ENCODE data around the gene KRTAP10-5. TPM values are rescaled to one million over a fixed set of nuclear protein-coding genes. Genes with fewer than 3 reads are reported as not detected.

KRTAP10-5 gene
- total and polyA plus RNA-seq, 9 of the 15 experiments (the other 6 are each of a cell fraction or from before 2014, with no cell fraction given): not detected

DNA sequence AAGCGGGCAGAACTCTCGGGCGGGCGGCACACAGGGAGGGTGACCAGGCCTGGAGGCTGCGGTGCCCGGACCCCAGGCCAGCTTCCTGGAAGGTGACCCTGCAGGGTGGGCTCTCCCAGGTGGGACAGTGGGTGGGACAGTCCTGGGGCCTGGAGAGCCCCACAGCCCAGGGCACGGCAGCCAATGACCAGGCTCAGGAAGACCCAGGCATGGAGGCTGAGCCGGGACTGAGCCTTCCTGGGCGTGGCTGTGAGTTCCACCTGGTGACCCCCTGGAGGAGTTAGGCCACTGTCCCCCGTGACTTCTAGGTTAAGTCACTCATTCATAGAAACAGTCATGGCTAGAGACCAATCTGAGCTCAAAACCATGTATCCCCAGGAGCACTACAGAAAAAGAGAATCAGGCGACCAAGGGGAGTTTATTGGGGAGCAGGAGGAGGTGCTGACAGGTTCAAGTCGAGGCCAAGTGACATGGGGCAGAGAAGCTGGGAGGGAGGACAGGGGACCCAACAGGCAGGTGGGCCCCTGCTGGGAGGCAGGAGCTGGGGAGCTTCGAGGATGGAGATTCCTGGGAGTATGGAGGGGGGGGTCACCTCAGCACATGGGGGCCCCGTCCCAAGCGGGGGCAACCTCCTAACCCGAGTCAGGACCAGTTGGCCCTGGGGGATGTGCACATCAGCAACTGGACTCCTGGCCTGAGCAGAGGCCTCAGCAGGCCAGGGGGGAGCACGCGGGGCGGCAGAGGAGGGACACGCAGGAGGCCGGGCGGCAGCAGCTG is 1.2 kb downstream of the KRTAP10-5 start:
- H3K27ac ChIP-seq (ENCODE audit: extremely low read depth, low read depth, low read length): no peak overlapping the region

More for the DNA sequence above, 1.2 kb downstream of the KRTAP10-5 start:
- ATAC-seq (no peak), FAIRE-seq (no peak), DNase-seq (ENCODE audit: extremely low read depth in 1 of 4, low spot score in 3 of 4) (no peak)
- Histone ChIP-seq H3K4me1 (replicated peaks in 1 of 2; ENCODE audit: control insufficient read depth in 2 of 2, insufficient read depth in 2 of 2, low read length in 2 of 2) (peaks cover 0 to 4% of the 10 kb centered on the region in 2 experiments; a peak in 2 of 5 replicates), H3K9ac (ENCODE audit: insufficient read depth in 1 of 2, low read depth in 2 of 2, low read length in 2 of 2) (no peak overlapping the region), H3K4me2 (ENCODE audit: insufficient read depth, low read length) (no peak overlapping the region), H3K79me2 (ENCODE audit: control insufficient read depth, insufficient read depth, low read length) (no peaks in the 10 kb centered on the region), H3K27me3 (ENCODE audit: control insufficient read depth in 2 of 2, insufficient read depth in 2 of 2, low read length in 2 of 2) (peaks cover 0 to 27% of the 10 kb centered on the region in 2 experiments; a peak in 3 of 5 replicates), H3K9me1 (ENCODE audit: control insufficient read depth, insufficient read depth, low read length) (no peaks in the 10 kb centered on the region), H3K36me3 (ENCODE audit: control insufficient read depth, insufficient read depth, low read length) (no peaks in the 10 kb centered on the region), H3K4me3 (no peak overlapping the region), H2AFZ (ENCODE audit: low read depth, low read length) (no peak overlapping the region), H3K9me3 (replicated peaks; ENCODE audit: control insufficient read depth, insufficient read depth, low read depth, low read length) (peaks cover 3% of the 10 kb centered on the region), H4K20me1 (replicated peaks; ENCODE audit: control insufficient read depth, insufficient read depth, low read length) (no peaks in the 10 kb centered on the region)
- intact Hi-C loops (cut with micrococcal nuclease) (no loop called here), in situ Hi-C loops (cut with MboI) (no loop called here)
- no TSS peak for BruUV-seq (replicated peaks)
- TF ChIP-seq SREBF2 (CRISPR knock-in tag; IDR thresholded peaks at IDR 0.05) (no peak), RAD51 (IDR thresholded peaks at IDR 0.05; ENCODE audit: borderline replicate concordance, low read depth) (no peak), CREM (IDR thresholded peaks at IDR 0.05; ENCODE audit: low read depth) (no peak), ZNF785 (CRISPR knock-in tag; IDR thresholded peaks at IDR 0.05) (no peak), ZNF551 (CRISPR knock-in tag; IDR thresholded peaks at IDR 0.05) (no peak), L3MBTL2 (IDR thresholded peaks at IDR 0.05) (no peak), FUS (optimal IDR thresholded peaks at IDR 0.05; ENCODE audit: low read depth, low read length) (no peak), CBFA2T3 (IDR thresholded peaks at IDR 0.05) (no peak)
- TF ChIP-seq, protein P1, sequence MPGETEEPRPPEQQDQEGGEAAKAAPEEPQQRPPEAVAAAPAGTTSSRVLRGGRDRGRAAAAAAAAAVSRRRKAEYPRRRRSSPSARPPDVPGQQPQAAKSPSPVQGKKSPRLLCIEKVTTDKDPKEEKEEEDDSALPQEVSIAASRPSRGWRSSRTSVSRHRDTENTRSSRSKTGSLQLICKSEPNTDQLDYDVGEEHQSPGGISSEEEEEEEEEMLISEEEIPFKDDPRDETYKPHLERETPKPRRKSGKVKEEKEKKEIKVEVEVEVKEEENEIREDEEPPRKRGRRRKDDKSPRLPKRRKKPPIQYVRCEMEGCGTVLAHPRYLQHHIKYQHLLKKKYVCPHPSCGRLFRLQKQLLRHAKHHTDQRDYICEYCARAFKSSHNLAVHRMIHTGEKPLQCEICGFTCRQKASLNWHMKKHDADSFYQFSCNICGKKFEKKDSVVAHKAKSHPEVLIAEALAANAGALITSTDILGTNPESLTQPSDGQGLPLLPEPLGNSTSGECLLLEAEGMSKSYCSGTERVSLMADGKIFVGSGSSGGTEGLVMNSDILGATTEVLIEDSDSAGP (CRISPR knock-in tag; IDR thresholded peaks at IDR 0.05): no peak
- ChIA-PET POLR2A (interaction anchor here (0.7 kb wide), 1 partner anchor 74 kb away, joined by 4 read pairs; no protein-coding TSS in a partner anchor), CTCF (ENCODE audit: low intra/inter-chr PET ratio) (no interaction called here)
- 2% methylated on average over 20 of the region's 22 CpGs for WGBS (ENCODE audit: insufficient coverage, low coverage, missing lambda C conversion rate)
